ENCODE data around the gene SNRPF.

The SNRPF gene

GRCh38 chr12:95890958-95891357 lies 32.2 kb downstream of the SNRPF start:
- no peak for TF ChIP-seq CTCF (conservative IDR thresholded peaks at IDR 0.05; ENCODE audit: control insufficient read depth, insufficient read depth, low read depth, low read length)
- DNase-seq (ENCODE audit: low read depth) = no peak
- H3K4me3 ChIP-seq (ENCODE audit: control insufficient read depth, low read depth, low read length) = no peak overlapping the region

- no peak for DNase-seq (ENCODE audit: low read depth)
- H3K4me3 ChIP-seq (ENCODE audit: control insufficient read depth, low read depth, low read length) = no peak overlapping the region
- TF ChIP-seq CTCF (conservative IDR thresholded peaks at IDR 0.05; ENCODE audit: control insufficient read depth, insufficient read depth, low read depth, low read length) = no peak
Observed at GRCh38 chr12:95896846-95897245, 38.1 kb downstream of the SNRPF start.

GRCh38 chr12:95898081-95898480 lies 39.3 kb downstream of the SNRPF start:
- no peak for DNase-seq (ENCODE audit: low read depth)
- no peak overlapping the region for H3K4me3 ChIP-seq (ENCODE audit: control insufficient read depth, low read depth, low read length)
- no peak for TF ChIP-seq CTCF (conservative IDR thresholded peaks at IDR 0.05; ENCODE audit: control insufficient read depth, insufficient read depth, low read depth, low read length)

- H3K4me3 ChIP-seq (ENCODE audit: control insufficient read depth, low read depth, low read length) = no peak overlapping the region
- TF ChIP-seq CTCF (conservative IDR thresholded peaks at IDR 0.05; ENCODE audit: control insufficient read depth, insufficient read depth, low read depth, low read length) = no peak
- peak; percentile 36 for DNase-seq (ENCODE audit: low read depth)
Observed at GRCh38 chr12:95908573-95908972, 49.8 kb downstream of the SNRPF start.

GRCh38 chr12:95909871-95910270 lies 51.1 kb downstream of the SNRPF start:
- no peak for TF ChIP-seq CTCF (conservative IDR thresholded peaks at IDR 0.05; ENCODE audit: control insufficient read depth, insufficient read depth, low read depth, low read length)
- no peak for DNase-seq (ENCODE audit: low read depth)
- H3K4me3 ChIP-seq (ENCODE audit: control insufficient read depth, low read depth, low read length) = no peak overlapping the region

Data from fibroblast of mammary gland (primary cell).